Activated naive CD4-positive, alpha-beta T cell treated with Interleukin-2 at 50 U/mL for 16 hours (primary cell): ENCODE results near the gene ELMO1.

ENCODE experiments used
- DNase-seq: peaks from one replicate; pipeline ENCODE4 v3.0.0-alpha.2; 2020

Gene ELMO1

GRCh38 chr7:37037286-37037685 is 411.4 kb downstream of the ELMO1 start:
- DNase-seq = no peak

GRCh38 chr7:37035631-37036030 is 413.0 kb downstream of the ELMO1 start:
- DNase-seq = no peak

GRCh38 chr7:37033141-37033540 is 415.5 kb downstream of the ELMO1 start:
- DNase-seq = no peak

- no peak for DNase-seq
Observed at GRCh38 chr7:37032258-37032601, 416.4 kb downstream of the ELMO1 start.

GRCh38 chr7:37031571-37032257 is 416.9 kb downstream of the ELMO1 start:
- peak; percentile 28 for DNase-seq

GRCh38 chr7:37028909-37029440 is 419.7 kb downstream of the ELMO1 start:
- DNase-seq = peak; percentile 24

GRCh38 chr7:37027557-37028341 is 420.9 kb downstream of the ELMO1 start:
- DNase-seq = no peak

- no peak for DNase-seq
Observed at GRCh38 chr7:37027104-37027503, 421.6 kb downstream of the ELMO1 start.

GRCh38 chr7:37018954-37019353 is 429.7 kb downstream of the ELMO1 start:
- DNase-seq = no peak

GRCh38 chr7:37016064-37016878 is 432.4 kb downstream of the ELMO1 start:
- no peak for DNase-seq

GRCh38 chr7:37015353-37016034 is 433.2 kb downstream of the ELMO1 start:
- no peak for DNase-seq

- no peak for DNase-seq
Observed at GRCh38 chr7:37013771-37014170, 434.9 kb downstream of the ELMO1 start.

- DNase-seq = no peak
Observed at GRCh38 chr7:37011151-37011890, 437.3 kb downstream of the ELMO1 start.

GRCh38 chr7:37009125-37009675 is 439.5 kb downstream of the ELMO1 start:
- no peak for DNase-seq

- DNase-seq = no peak
Observed at GRCh38 chr7:37007691-37008090, 441.0 kb downstream of the ELMO1 start.

- DNase-seq = no peak
Observed at GRCh38 chr7:37007268-37007667, 441.4 kb downstream of the ELMO1 start.

- no peak for DNase-seq
Observed at GRCh38 chr7:37006764-37007163, 441.9 kb downstream of the ELMO1 start.

- no peak for DNase-seq
Observed at GRCh38 chr7:37000511-37000910, 448.2 kb downstream of the ELMO1 start.

GRCh38 chr7:36999626-37000485 is 448.8 kb downstream of the ELMO1 start:
- no peak for DNase-seq

GRCh38 chr7:36995776-36996175 is 452.9 kb downstream of the ELMO1 start:
- no peak for DNase-seq
